Measurements from ENCODE around the gene SLC44A5. TPM values are rescaled to one million over a fixed set of nuclear protein-coding genes. Genes with fewer than 3 reads are reported as not detected.

Gene SLC44A5
- total RNA-seq, 4 donors from 2014 or later, result 0.27 to 1.1 (median 0.42) TPM

DNA sequence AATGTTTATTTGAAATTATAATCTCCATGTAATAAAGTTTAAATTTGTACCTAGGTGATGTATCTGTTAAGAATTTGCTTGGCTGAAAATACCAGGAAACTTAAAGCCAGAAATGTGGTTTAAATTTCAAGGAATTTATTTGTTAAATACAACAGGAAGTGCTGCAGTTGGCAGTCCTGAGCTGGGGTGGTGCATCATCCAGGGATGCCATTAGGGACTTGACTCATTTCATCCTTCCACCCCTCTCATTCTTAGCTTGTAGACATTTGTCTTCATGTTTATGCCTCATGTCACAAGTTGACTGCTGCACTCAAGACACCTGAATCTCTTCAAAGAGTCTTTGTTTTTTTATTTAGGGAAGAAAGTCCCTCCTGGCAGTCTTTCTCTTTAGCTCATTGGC, 300.8 kb downstream of the SLC44A5 start:
- Histone ChIP-seq H3K27ac (no peak overlapping the region), H3K4me3 (no peak overlapping the region), H3K9me3 (no peaks in the 10 kb centered on the region), H3K27me3 (no peaks in the 10 kb centered on the region), H3K36me3 (no peaks in the 10 kb centered on the region), H3K4me1 (no peaks in the 10 kb centered on the region)
- no peak for TF ChIP-seq CTCF (IDR thresholded peaks at IDR 0.05)
- TF ChIP-seq EP300 (IDR thresholded peaks at IDR 0.05), result no peak
- no peak for TF ChIP-seq POLR2AphosphoS5 (IDR thresholded peaks at IDR 0.05)
- no peak for TF ChIP-seq POLR2A (IDR thresholded peaks at IDR 0.05)
- ATAC-seq, result no peak

DNA sequence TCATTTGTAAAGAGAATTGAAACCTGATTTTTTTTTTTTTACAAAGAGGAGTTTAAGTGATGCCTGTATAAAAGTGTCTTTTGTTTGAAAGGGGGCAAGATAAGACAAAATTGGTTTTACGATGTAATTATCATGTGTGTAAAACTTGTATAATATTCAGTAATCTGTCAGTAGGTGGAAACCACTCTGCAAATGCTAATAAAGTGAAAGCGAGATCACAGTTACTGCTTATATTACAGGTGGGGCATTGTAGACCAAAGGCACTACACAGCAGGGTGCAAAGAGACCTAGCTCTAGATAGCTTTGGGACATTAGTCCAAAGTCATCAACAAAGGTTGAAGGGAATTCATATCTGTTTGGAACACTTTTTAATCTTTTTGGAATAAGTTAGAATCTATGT, 302.5 kb downstream of the SLC44A5 start:
- Histone ChIP-seq H3K36me3 (no peaks in the 10 kb centered on the region), H3K4me3 (no peak overlapping the region), H3K27ac (no peak overlapping the region), H3K9me3 (no peaks in the 10 kb centered on the region), H3K4me1 (no peaks in the 10 kb centered on the region), H3K27me3 (no peaks in the 10 kb centered on the region)
- WGBS, 2 donors (ENCODE audit: low coverage in 1 of 2), result 67 to 85% methylated on average over 2 of the region's 2 CpGs
- TF ChIP-seq POLR2A (IDR thresholded peaks at IDR 0.05) (no peak), EP300 (IDR thresholded peaks at IDR 0.05) (no peak), POLR2AphosphoS5 (IDR thresholded peaks at IDR 0.05) (no peak)
- no peak for ATAC-seq

DNA sequence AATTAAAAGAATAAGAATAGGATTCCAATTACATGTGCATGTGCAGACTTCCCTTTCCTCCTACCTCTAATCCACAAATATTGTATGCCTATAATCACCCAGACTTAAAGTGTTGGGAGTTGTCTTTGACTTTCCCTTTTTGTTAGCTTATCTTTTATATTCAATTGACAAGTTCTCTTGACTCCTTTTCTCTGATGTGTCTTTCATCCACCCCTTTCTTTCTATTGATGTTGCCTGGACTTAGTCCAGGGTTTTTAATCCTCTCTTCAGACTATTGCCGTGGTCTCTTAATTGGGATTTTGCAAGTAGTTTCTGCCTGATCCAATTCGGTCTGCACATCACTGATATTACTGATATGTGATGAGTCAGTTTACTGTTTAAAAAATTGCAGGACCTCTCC, 305.9 kb downstream of the SLC44A5 start:
- Histone ChIP-seq H3K9me3 (no peaks in the 10 kb centered on the region), H3K27ac (no peak overlapping the region), H3K4me3 (no peak overlapping the region), H3K27me3 (no peaks in the 10 kb centered on the region), H3K36me3 (no peaks in the 10 kb centered on the region), H3K4me1 (no peaks in the 10 kb centered on the region)
- no peak for ATAC-seq
- WGBS, 2 donors (ENCODE audit: low coverage in 1 of 2), result 79 to 82% methylated on average over 2 of the region's 2 CpGs
- TF ChIP-seq CTCF (IDR thresholded peaks at IDR 0.05), result no peak
- TF ChIP-seq POLR2A (IDR thresholded peaks at IDR 0.05), result no peak
- TF ChIP-seq EP300 (IDR thresholded peaks at IDR 0.05), result no peak
- TF ChIP-seq POLR2AphosphoS5 (IDR thresholded peaks at IDR 0.05), result no peak

GRCh38 chr1:75293270-75293669, 317.6 kb downstream of the SLC44A5 start:
- TF ChIP-seq CTCF (IDR thresholded peaks at IDR 0.05), result no peak
- no peak for TF ChIP-seq POLR2A (IDR thresholded peaks at IDR 0.05)
- no peak for TF ChIP-seq EP300 (IDR thresholded peaks at IDR 0.05)
- Histone ChIP-seq H3K4me3 (no peak overlapping the region), H3K4me1 (no peaks in the 10 kb centered on the region), H3K36me3 (no peaks in the 10 kb centered on the region), H3K27ac (no peak overlapping the region), H3K27me3 (no peaks in the 10 kb centered on the region), H3K9me3 (no peaks in the 10 kb centered on the region)
- ATAC-seq, result no peak
- WGBS, 2 donors (ENCODE audit: low coverage in 1 of 2), result 57 to 88% methylated on average over 4 of the region's 4 CpGs

DNA sequence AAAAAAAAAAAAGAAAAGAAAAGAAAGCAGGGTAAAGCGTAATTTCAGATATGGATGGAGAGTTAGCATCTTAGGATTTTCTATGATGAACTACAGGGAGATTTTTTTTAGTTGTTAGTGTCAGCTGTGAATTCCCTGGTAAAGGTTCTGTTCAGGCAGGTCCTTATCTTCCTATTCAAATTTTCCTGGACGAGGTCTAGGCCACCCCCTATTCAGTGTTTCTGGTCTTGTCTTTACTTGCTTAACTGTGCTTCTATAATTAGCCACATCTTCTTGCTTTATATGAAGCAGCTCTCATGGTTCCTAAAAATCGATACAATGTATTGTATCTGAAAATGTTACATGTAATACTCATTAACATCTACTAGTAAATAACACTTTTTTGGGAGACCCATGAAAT, 318.9 kb downstream of the SLC44A5 start:
- Histone ChIP-seq H3K4me3 (no peak overlapping the region), H3K4me1 (no peaks in the 10 kb centered on the region), H3K36me3 (no peaks in the 10 kb centered on the region), H3K27ac (no peak overlapping the region), H3K27me3 (no peaks in the 10 kb centered on the region), H3K9me3 (no peaks in the 10 kb centered on the region)
- TF ChIP-seq POLR2A (IDR thresholded peaks at IDR 0.05) (no peak), CTCF (IDR thresholded peaks at IDR 0.05) (no peak), EP300 (IDR thresholded peaks at IDR 0.05) (no peak), POLR2AphosphoS5 (IDR thresholded peaks at IDR 0.05) (no peak)
- no peak for ATAC-seq
- 66 to 78% methylated on average over 3 of the region's 3 CpGs for WGBS, 2 donors (ENCODE audit: low coverage in 1 of 2)

DNA sequence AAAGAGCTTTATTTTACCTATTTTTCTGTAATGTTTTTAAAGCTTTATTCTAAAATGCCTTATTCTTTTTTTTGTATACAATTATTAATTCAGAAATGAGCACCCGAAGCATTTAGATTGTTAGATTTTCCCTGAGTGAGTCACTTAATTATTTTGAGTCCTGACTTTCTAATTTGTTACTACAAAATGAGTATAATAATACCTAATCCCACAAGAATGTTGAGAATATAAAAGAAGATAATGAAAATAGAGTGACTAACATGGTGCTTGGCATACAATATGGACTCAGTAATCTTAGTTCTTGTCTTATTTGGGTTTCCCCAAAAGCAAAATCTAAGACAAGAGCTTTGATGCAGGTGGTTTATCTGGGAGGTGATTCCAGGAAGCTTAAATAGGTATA, 334.5 kb downstream of the SLC44A5 start:
- no peak for TF ChIP-seq EP300 (IDR thresholded peaks at IDR 0.05)
- no peak for TF ChIP-seq POLR2AphosphoS5 (IDR thresholded peaks at IDR 0.05)
- no peak for TF ChIP-seq POLR2A (IDR thresholded peaks at IDR 0.05)
- no peak for TF ChIP-seq CTCF (IDR thresholded peaks at IDR 0.05)
- Histone ChIP-seq H3K27ac (no peak overlapping the region), H3K27me3 (no peaks in the 10 kb centered on the region), H3K9me3 (no peaks in the 10 kb centered on the region), H3K36me3 (no peaks in the 10 kb centered on the region), H3K4me3 (no peak overlapping the region), H3K4me1 (no peaks in the 10 kb centered on the region)
- 33 to 89% methylated on average over 1 of the region's 1 CpG for WGBS, 2 donors (ENCODE audit: low coverage in 1 of 2)
- ATAC-seq, result no peak
